GM18507 (cell line): Measurements from ENCODE around the gene MFSD2A.
A peak's percentile ranks its signal among the peaks of the same experiment; 100 is the strongest.
"Not testable (repeated sequence)": the region's sequence is repeated elsewhere in the genome, so short reads cannot be mapped to it uniquely, and the experiment has no call there.

Source experiments
- DNase-seq: peaks from one replicate; pipeline ENCODE4 v3.0.0; 2011; ENCODE audit warnings: low read depth; ENCODE audit not compliant: insufficient read length; ENCODE audit errors: extremely low spot score
- FAIRE-seq: peaks from 2 replicates; lab custom pipeline; 2011; peaks lifted over from hg19 to GRCh38; lab: Jason Lieb, UNC

The MFSD2A gene

DNA sequence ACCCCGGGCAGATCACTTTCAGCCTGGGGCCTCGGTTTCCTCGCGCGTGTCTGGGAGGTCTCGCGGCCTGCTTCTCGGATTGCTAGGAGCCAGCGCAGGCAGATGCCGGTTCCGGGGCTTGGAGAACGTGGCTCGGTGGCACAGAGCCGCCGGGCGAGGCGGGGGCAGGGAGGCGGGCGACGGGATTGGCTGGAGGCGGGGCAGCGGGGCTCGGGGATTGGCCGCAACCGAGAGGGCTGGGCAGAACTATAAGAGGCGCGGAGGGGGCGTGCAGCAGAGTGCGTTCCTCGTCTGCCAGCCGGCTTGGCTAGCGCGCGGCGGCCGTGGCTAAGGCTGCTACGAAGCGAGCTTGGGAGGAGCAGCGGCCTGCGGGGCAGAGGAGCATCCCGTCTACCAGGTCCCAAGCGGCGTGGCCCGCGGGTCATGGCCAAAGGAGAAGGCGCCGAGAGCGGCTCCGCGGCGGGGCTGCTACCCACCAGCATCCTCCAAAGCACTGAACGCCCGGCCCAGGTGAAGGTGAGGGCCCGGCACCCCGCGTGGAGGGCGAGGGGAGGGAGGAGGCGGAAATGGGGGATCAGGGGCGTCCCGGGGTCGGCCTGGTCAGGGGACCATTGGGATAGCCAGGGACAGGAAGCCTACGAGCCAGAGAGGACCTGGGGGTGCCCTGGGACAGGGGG, at the start of gene MFSD2A:
MFSD2A (plus strand) TSS at position 276 of the 677 bp plus-strand sequence; CDS start at position 424, 148 bp downstream.
- DNase-seq (peak; percentile 95), FAIRE-seq (peak; percentile 94)

DNA sequence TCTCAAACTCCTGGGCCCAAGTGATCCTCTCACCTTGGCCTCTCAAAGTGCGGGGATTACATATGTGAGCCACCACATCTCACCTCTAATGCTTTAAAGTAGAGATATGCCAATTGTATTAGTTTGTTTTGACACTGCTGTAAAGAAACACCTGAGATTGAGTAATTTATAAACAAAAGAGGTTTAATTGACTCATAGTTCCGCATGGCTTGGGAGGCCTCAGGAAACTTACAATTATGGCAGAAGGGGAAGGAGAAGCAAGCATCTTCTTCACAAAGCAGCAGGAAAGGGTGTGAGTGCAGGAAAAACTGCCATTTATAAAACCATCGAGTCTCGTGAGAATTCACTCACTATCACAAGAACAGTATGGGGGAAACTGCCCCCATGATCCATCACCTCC, 49.8 kb upstream of the MFSD2A start:
- DNase-seq (no peak), FAIRE-seq (no peak)

DNA sequence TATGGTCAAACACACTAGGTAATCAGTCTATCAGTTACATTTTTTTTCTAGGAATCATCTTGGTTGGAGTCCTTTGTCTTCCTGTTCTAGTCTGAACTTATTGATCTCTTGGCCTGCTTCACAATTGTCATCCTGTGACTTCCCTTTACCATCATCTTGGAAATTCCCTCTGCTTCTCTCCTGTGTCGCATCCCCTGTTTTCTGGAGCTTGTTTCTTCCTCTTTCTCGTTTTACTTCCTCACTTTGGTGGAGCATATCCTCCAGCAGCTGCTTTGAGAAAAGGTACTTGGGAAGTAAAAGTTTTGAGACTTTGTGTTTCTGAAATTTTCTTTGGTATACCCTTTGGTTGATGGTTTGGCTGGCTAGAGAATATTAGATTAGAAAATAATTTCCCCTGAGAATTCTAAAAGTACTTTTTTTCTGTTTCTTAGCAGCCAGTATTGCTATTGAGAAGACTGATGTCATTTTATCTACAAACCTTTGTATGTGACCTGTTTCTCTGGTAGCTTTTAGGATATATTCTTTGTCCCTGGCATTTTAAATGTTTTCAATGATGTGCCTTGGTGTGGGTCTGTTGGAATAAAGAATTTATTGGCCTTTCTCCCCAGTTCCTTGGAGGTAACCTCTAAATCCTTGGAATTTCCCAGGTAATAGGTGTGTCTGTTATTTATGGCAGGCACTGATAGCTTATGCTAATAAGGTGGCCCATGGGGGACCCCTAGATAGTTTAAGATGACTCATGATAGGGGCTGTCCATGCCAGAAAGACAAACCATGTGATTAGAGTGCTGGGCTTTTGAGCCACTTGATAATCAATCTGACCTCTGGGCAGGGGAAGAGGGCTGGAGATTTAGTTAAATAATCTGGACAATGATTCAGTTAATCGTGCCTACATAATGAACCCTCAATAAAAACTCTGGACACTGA, 47.2 kb upstream of the MFSD2A start:
- DNase-seq, result no peak
- FAIRE-seq, result no peak

DNA sequence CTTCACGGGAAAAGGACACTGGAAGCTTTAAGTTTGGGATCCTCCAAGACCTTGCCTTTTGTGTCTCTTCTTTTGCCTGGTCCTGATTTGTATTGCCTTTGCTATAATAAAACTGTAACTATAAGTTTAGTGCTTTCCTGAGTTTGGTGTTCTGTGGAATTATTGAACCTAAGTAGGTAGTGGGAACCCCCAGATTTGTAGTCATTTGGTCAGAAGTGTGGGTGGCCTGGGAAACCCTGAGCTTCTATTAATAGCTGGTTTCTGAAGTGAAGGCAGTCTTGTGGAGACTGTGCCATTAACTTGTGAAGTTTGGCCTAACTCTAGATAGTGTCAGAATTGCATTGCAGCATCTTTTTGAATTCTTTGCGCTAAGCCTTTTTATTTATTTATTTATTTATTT, 46.4 kb upstream of the MFSD2A start:
- FAIRE-seq, result peak; percentile 49
- no peak for DNase-seq

DNA sequence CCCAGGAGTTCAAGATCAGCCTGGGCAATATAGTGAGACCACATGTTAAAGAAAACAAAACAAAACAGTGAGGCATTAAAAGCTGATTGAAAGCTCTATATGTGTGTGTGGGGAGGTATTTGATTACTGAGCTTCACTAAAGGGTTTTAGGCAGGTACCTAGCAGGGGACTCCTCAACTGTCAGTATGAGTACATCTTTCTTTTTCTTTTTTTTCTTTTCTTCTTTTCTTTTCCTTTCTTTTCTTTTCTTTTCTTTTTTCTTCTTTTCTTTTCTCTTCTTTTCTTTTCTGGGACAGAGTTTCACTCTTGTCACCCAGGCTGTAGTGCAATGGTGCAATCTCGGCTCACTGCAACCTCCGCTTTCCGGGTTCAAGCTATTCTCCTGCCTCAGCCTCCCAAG, 44.7 kb upstream of the MFSD2A start:
- no peak for FAIRE-seq
- DNase-seq, result no peak

DNA sequence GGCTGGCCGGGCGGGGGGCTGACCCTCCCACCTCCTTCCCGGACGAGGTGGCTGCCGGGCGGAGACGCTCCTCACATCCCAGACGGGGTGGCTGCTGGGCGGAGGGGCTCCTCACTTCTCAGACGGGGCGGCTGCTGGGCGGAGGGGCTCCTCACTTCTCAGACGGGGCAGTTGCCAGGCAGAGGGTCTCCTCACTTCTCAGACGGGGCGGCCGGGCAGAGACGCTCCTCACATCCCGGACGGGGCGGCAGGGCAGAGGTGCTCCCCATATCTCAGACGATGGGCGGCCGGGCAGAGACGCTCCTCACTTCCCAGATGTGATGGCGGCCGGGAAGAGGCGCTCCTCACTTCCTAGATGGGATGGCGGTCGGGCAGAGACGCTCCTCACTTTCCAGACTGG, 41.8 kb upstream of the MFSD2A start:
- not testable (repeated sequence) for FAIRE-seq, DNase-seq

DNA sequence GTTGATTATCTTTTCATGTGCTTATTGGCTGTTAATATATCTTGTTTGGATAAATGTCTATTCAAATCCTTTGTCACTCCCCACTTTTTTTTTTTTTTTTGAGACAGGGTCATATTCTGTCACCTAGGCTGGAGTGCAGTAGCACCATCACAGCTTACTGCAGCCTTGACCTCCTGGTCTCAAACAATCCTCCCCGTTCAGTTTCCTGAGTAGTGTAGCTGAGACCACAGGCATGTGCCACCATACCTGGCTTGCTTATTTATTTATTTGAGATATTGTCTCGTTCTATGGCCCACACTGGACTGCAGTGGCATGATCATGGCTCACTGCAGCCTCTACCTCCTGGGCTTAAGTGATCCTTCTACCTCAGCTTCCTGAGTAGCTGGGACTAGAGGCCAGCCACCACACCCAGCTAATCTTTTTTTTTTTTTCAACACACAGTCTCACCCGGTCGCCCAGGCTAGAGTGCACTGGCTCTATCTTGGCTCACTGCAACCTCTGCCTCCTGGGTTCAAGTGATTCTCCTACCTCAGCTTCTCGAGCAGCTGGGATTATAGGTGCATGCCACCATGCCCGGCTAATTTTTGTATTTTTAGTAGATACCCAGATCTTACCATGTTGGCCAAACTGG, 39.3 kb upstream of the MFSD2A start:
- FAIRE-seq (no peak), DNase-seq (no peak)

DNA sequence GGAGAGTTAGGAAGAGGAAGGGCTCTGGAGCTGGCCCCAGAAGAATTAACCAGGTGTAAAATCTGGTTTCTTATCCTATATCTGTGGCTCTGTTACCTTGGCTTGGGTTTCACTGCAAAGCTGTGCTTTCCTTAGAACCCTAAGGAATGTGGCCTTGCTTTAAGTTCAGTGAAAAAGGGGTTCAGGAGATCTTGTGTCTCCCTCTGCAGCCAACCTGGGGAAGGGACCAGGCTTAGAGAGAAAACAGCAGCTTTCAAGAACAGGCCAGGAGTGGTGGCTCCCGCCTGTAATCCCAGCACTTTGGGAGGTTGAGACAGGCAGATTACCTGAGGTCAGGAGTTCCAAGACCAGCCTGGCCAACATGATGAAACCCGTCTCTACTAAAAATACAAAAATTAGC, 37.1 kb upstream of the MFSD2A start:
- no peak for FAIRE-seq
- no peak for DNase-seq

DNA sequence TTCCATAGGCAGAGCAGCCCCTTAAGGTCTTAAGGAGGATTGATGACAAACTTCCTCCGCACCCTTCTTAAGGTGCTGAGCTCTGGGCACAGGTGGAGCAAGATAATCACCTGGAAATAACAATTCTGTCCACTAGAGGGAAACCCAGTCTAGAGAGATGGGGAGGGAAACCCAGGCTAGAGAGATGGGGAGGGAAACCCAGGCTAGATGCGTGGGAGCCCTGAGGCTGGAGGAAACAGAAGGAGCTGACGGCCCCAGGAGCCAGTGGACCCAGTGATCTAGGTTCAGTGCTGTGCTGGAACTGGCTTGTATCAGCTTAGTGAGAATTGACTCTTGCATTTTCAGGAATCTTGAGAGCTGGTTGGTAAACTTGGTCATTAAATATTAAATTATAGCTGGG, 35.4 kb upstream of the MFSD2A start:
- FAIRE-seq (peak; percentile 93), DNase-seq (peak; percentile 65)

DNA sequence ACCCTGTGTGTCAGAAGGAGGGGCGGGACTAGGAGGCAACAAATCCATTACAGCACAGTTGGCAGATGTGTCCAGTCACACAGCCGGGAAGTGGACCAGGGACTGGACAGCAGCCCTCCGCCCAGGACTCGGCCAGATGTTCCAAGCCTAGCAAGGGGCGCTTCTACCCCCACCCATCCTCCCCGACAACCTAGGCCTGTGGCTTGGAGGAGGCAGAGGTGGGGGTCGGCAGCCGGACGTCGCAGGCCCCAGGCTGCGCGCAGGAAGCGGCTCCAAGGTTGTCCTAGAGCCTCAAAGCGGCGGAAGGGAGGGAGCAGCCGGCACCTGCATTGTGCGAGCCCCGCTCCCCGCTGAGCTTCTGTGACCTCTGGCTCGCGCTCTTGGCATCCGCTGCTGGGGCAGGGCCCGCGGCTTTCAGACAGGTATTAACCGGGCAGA, 32.7 kb upstream of the MFSD2A start:
- FAIRE-seq (no peak), DNase-seq (no peak)

DNA sequence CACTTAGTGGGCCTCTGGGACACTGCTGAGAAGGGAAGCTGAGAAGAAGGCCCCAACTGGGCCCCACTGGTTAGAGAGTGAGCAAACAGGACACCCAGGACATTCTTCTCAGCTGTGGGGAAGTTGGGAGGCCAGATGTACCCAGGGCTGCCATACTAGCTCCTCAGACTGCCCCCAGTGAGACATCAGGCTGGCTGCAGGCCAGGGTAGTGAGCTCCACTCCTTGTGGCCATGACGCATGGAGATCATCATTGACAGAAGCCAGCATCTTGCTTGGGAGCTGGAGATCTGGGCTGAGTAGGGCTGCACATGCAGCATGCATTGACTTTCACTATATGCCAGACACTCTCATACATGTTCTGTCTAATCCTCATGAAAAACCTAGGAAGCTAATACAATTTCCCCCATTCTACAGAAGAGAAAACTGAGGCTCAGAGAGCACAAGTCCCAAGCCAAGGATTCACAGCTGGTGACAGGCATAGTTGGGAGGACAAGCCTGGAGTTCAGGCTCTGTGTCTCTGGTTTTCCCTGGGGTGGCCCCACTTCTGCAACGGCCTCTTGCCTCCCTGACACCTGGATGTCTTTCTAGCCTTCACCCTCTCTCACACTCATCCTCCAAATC, 29.1 kb upstream of the MFSD2A start:
- DNase-seq (no peak), FAIRE-seq (no peak)

DNA sequence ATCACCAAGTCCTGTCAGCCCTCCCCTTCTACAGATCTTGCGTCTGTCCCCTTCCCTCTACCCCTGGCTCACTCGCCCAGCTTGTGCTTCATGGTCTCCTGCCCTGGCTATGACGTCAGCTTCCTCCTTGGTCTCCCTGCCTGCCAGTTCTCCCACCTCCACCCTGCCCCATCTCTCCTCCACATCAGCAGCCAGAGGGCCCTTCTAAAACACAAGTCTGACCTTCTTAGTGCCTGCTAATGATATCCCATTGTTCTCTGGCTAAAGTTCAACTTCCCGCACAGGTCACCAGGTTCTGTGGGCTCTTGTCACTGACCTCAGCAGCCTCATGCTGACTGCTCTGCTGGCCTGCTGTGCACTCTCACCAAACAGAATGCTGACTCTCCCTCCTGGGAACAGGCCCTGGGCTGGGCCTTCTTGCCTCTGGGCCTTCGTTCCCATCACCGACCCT, 28.6 kb upstream of the MFSD2A start:
- FAIRE-seq (no peak), DNase-seq (no peak)

DNA sequence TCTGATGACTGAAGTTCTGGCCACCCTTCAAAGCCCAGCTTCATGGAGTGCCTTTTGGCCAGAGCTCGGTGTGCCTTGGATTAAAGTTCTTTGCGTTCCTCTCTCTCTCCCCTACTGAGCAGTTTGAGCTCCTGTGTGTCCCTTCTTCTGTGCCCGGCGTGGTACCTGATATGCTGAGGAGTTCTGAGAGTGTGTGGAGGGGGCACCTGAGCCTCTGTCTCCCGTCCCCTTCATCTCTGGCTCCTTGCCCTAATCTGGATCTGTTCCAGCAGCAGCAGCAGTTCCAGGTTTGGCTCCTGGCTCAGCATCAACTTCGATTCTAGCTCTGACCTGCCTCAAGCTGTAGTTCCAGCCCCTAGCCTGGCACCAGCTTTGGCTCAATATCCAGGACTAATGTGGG, 28.1 kb upstream of the MFSD2A start:
- no peak for FAIRE-seq
- DNase-seq, result no peak

DNA sequence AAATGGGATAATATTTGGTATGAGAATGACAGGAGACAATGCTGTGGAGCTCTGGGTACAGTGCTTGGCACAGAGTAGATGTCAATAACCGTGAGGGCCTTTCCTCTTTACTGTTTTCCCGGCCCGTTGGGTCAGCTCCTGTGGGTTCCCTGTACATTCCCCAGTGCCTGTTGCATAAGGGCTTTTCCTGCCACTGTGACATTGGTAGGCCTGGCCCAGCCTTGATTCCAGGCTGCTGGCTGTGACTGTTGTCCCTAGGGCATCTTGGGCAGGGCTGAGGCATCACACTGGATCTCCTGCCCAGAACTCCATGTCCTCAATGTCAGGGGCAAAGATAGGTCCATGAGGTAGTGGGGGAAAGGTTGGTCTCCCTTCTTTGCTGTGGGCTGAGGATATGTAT, 27.4 kb upstream of the MFSD2A start:
- DNase-seq, result no peak
- FAIRE-seq, result no peak

DNA sequence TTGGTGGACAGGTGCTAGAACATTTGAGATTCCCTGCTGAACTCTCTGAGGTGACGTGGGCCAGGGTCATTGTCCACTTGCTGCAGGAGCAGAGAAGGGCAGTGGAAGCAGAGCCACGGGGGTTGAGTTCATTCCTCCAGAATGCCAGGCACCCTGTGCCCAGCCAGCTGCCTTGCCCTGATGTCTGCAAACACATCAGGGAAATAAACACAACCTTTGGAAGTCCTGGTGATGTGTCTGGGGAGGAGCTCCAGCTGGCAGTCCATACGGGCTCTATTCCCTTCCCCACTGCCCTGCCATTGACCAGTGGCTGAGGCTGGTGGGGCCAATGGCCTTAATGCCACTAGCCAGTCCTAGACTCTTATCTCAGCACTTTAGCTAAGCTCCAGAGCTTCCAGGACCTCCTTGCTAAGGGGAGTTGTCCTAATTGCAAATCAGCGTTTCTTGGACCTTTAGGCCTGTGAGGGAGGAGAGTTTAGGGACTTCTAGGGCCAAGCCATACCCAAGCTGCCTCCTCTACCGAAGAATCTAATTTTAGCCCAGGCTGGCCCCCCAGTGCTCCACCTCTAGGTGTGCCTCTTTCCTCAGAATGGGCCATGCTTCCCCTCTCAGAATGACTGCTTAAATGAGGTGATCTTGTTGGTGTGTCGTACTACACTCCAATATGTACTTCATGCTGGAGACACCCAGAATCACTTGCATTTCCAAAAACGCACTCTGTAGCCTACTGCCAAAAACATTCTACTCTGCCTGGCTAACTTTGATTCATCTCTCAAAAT, 25.9 kb upstream of the MFSD2A start:
- DNase-seq (no peak), FAIRE-seq (no peak)

DNA sequence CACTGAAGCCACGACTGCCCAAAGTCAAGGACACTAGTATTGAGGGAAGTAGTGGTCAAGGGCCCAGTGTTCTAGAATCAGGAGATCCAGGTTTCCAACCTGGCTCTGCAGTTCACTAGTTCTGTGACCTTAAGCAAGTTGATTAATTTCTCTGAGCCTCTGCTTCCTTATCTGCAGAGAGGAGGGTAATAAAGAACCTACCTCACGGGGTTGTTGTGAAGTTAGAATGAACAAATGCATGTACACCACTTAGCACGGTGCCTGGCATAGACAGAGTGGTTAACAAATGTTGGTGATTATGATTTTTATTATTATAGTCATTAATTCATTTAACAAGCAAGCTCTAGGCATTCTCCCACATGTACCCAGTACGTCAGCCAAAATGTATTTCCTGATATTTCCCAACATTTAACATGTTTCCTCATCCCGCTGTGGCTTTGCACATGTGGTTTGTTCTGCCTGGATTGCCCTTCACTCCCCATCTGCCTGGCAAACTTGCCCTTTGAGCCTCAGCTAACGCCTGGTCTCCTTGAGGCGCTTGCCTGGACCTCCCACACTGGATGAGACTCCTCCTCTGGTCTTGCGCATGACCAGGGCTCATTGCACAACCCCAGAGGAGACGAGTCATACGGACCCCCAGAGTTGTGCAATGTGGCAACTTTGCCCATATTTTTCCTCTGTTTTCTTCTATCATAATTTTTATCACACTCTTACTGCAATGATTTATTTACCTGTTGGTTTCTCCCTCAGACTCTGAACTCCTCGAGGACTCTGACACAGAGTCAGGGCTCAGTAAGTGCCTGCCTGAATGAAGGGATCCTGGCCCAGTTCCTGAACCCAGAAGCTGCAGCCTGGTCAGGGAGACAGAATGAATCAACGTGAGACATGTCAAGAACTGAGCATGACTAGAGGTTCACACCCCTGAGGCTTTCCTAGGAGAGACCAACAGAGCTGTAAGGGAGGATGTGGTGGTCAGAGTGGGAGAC, 20.7 kb upstream of the MFSD2A start:
- DNase-seq (no peak), FAIRE-seq (no peak)

DNA sequence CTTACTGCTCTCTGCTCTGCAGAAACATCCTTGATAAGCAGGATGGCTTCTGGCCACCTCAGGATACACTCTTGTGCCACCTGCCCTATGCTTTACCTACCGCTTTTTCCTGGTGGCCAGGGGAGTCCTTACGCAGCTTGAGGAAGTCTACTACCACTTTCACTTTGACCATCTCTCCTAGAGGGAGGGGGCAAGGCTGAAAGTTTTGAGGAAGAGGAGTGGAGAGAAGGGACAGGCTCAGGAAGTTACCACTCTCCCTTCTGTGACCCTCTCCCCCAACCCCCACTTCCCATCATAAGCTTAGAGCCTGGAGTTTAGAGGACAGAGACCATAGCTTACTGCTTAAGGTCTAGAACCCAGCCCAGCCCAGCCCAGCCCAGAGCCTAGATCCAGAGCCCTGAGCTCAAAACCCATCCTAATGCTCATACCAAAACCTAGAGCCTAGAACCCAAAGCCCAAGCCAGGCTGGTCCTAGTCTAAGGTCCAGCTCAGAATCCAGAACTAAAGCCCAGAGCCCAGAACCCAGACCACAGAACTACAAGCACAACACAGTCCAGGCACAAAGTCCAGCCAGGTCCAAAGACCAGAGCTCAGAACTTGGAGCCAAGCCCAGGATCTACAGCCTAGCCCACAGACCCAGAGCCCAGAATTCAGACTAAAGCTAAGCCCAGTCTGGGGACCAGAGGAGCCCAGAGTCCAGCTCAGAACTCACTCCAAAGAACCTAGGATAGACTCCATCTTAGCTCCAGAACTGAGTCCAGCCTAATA, 18.0 kb upstream of the MFSD2A start:
- DNase-seq (no peak), FAIRE-seq (no peak)
